Vagina (tissue), 2 donors: ENCODE results near the gene MYL2.

ENCODE experiments used
- POLR2AphosphoS5 ChIP-seq, 2 donors: sonication (generic); formaldehyde crosslinking; IDR thresholded peaks; one replicate each; pipeline ENCODE4 v1.9.0; 2017; ENCODE audit warnings: antibody characterized with exemption in 2 of 2, mild to moderate bottlenecking in 2 of 2, low read depth in 1 of 2; ENCODE audit not compliant: insufficient read depth in 1 of 2
- TF ChIP-seq, protein P1 (sequence below), 3 experiments: fragments of 450-650 bp in 2 of 3; fragments of 200-600 bp in 1 of 3; sonication (generic) in 1 of 3; IDR thresholded peaks; one replicate each; pipeline ENCODE4 v1.5.1; 2017 to 2019; ENCODE audit warnings: antibody characterized with exemption in 3 of 3, mild to moderate bottlenecking in 2 of 3, moderate library complexity in 2 of 3

GRCh38 chr12:110903511-110903910 lies 16.9 kb downstream of the MYL2 start:
- TF ChIP-seq, protein P1, sequence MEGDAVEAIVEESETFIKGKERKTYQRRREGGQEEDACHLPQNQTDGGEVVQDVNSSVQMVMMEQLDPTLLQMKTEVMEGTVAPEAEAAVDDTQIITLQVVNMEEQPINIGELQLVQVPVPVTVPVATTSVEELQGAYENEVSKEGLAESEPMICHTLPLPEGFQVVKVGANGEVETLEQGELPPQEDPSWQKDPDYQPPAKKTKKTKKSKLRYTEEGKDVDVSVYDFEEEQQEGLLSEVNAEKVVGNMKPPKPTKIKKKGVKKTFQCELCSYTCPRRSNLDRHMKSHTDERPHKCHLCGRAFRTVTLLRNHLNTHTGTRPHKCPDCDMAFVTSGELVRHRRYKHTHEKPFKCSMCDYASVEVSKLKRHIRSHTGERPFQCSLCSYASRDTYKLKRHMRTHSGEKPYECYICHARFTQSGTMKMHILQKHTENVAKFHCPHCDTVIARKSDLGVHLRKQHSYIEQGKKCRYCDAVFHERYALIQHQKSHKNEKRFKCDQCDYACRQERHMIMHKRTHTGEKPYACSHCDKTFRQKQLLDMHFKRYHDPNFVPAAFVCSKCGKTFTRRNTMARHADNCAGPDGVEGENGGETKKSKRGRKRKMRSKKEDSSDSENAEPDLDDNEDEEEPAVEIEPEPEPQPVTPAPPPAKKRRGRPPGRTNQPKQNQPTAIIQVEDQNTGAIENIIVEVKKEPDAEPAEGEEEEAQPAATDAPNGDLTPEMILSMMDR (IDR thresholded peaks at IDR 0.05) = no peak
- TF ChIP-seq POLR2AphosphoS5 (IDR thresholded peaks at IDR 0.05; ENCODE audit: insufficient read depth in 1 of 2, low read depth in 1 of 2) = no peak
